ENCODE results near the gene CORO7. TPM values are rescaled to one million over a fixed set of nuclear protein-coding genes. Genes with fewer than 3 reads are reported as not detected.

The CORO7 gene
- total RNA-seq, 4 donors from 2014 or later, result 5.7 to 15.3 (median 7.2) TPM

- Histone ChIP-seq H3K27ac (peak overlapping the region; percentile 29 to 60 (median 57)), H3K9me3 (no peaks in the 10 kb centered on the region), H3K27me3 (no peaks in the 10 kb centered on the region), H3K4me3 (no peak overlapping the region), H3K36me3 (no peaks in the 10 kb centered on the region), H3K4me1 (peaks cover 20 to 37% of the 10 kb centered on the region in 2 donors)
- intact Hi-C loops (cut with DNase I; ENCODE audit: low total_unique reads) (no loop called here), in situ Hi-C loops (cut with MboI; ENCODE audit: low sequenced_read_pairs in 4 of 4) (no loop called here)
- DNase-seq (peak; percentile 46 to 87), ATAC-seq (peak; percentile 38 to 68)
- TF ChIP-seq CTCF (IDR thresholded peaks at IDR 0.05 in 4 of 5, conservative IDR thresholded peaks at IDR 0.05 in 1 of 5) (peak in 1 of 5 experiments; percentile 21), POLR2A (IDR thresholded peaks at IDR 0.05) (no peak)
Observed at GRCh38 chr16:4381072-4381934, 35.1 kb downstream of the CORO7 start.

- in situ Hi-C loops (cut with MboI; ENCODE audit: low sequenced_read_pairs in 4 of 4), result no loop called here
- H3K27ac ChIP-seq, result peak overlapping the region in 3 of 4 donors; percentile 37 to 60 (median 55)
- H3K36me3 ChIP-seq, result no peaks in the 10 kb centered on the region
- H3K27me3 ChIP-seq, result no peaks in the 10 kb centered on the region
- intact Hi-C loops (cut with DNase I; ENCODE audit: low total_unique reads), result no loop called here
- ATAC-seq (no peak), DNase-seq (no peak)
- no peak overlapping the region for H3K4me3 ChIP-seq
- TF ChIP-seq CTCF (IDR thresholded peaks at IDR 0.05 in 4 of 5, conservative IDR thresholded peaks at IDR 0.05 in 1 of 5), result no peak
- H3K9me3 ChIP-seq, result no peaks in the 10 kb centered on the region
- H3K4me1 ChIP-seq, result peaks cover 21 to 45% of the 10 kb centered on the region in 2 donors
Observed at GRCh38 chr16:4380119-4381063, 36.0 kb downstream of the CORO7 start.

- H3K36me3 ChIP-seq, result no peaks in the 10 kb centered on the region
- ATAC-seq, result no peak
- TF ChIP-seq POLR2A (IDR thresholded peaks at IDR 0.05), result no peak
- no peak for TF ChIP-seq CTCF (IDR thresholded peaks at IDR 0.05 in 4 of 5, conservative IDR thresholded peaks at IDR 0.05 in 1 of 5)
- no peaks in the 10 kb centered on the region for H3K9me3 ChIP-seq
- H3K4me3 ChIP-seq, result no peak overlapping the region
- H3K4me1 ChIP-seq, result peaks cover 29 to 45% of the 10 kb centered on the region in 2 donors
- intact Hi-C loops (cut with DNase I; ENCODE audit: low total_unique reads), result no loop called here
- in situ Hi-C loops (cut with MboI; ENCODE audit: low sequenced_read_pairs in 4 of 4), result no loop called here
- peak overlapping the region; percentile 47 to 84 (median 78) for H3K27ac ChIP-seq
- no peak for DNase-seq
- no peaks in the 10 kb centered on the region for H3K27me3 ChIP-seq
Observed at GRCh38 chr16:4378999-4379690, 37.3 kb downstream of the CORO7 start.

GRCh38 chr16:4378161-4378666 is 38.2 kb downstream of the CORO7 start:
- peaks cover 29 to 50% of the 10 kb centered on the region in 2 donors for H3K4me1 ChIP-seq
- H3K27me3 ChIP-seq, result no peaks in the 10 kb centered on the region
- no peaks in the 10 kb centered on the region for H3K9me3 ChIP-seq
- in situ Hi-C loops (cut with MboI; ENCODE audit: low sequenced_read_pairs in 4 of 4), result no loop called here
- intact Hi-C loops (cut with DNase I; ENCODE audit: low total_unique reads), result no loop called here
- no peak for ATAC-seq
- H3K36me3 ChIP-seq, result no peaks in the 10 kb centered on the region
- DNase-seq, result peak in 1 of 2 donors; percentile 57
- H3K4me3 ChIP-seq, result no peak overlapping the region
- TF ChIP-seq POLR2A (IDR thresholded peaks at IDR 0.05) (no peak), CTCF (IDR thresholded peaks at IDR 0.05 in 4 of 5, conservative IDR thresholded peaks at IDR 0.05 in 1 of 5) (no peak)
- peak overlapping the region; percentile 73 to 84 (median 82) for H3K27ac ChIP-seq
